A549 treated with ZK216348 at 1 μM for 4 hours (cell line): ENCODE data around the gene ORM1. TPM values are rescaled to one million over a fixed set of nuclear protein-coding genes. Genes with fewer than 3 reads are reported as not detected.

Experiments
- total RNA-seq: library from RNA; stranded (reverse); fragments of 200-300 nt; extraction: Qiagen RNA extraction; gene quantifications from 5 replicates; pipeline ENCODE4 v1.2.3, GENCODE V29; 2022; ENCODE audit warnings: low read depth

ORM1 gene
- total RNA-seq, result not detected in 5 replicates

GRCh38 chr9:114322831-114323531, at the start of gene ORM1:
Gene ORM1, plus strand, starts transcription at chr9:114323098. Its CDS starts 36 bp downstream, at chr9:114323134.

GRCh38 chr9:114329625-114330022, 6.7 kb downstream of the ORM1 start, which contains the start of gene ORM2:
Gene ORM2, plus strand, starts transcription at chr9:114329869. Its CDS starts 36 bp downstream, at chr9:114329905.

Other genes starting within 250 kb of the ORM1 start
- gene AMBP, start 244.8 kb upstream of the ORM1 start, total RNA-seq, result 6.1 to 9.0 TPM (median 6.5 TPM) in 5 replicates
- gene KIF12, start 223.8 kb upstream of the ORM1 start, total RNA-seq, result 0.97 to 2.3 TPM (median 1.6 TPM) in 5 replicates
- 7.0 to 15.1 TPM (median 12.0 TPM) in 5 replicates for gene COL27A1, start 167.6 kb upstream of the ORM1 start, total RNA-seq
- not detected in 5 replicates for gene ORM2, start 6.8 kb downstream of the ORM1 start, total RNA-seq
- gene AKNA, start 64.9 kb downstream of the ORM1 start, total RNA-seq, result 3.9 to 4.4 TPM (median 4.2 TPM) in 5 replicates
- gene WHRN, start 182.4 kb downstream of the ORM1 start, total RNA-seq, result 3.9 to 8.6 TPM (median 7.2 TPM) in 5 replicates